ENCODE measurements around the gene ATXN1.

Gene ATXN1

GRCh38 chr6:16432075-16433032, 328.9 kb downstream of the ATXN1 start:
- no peaks in the 10 kb centered on the region for H3K27me3 ChIP-seq (ENCODE audit: control insufficient read depth, insufficient read depth, low read length)
- H3K79me2 ChIP-seq, result no peaks in the 10 kb centered on the region
- H3K27ac ChIP-seq, result no peak overlapping the region
- no peak overlapping the region for H3K9ac ChIP-seq
- H2AFZ ChIP-seq, result no peak overlapping the region
- H3K4me3 ChIP-seq (ENCODE audit: low read depth, low read length), result no peak overlapping the region
- TF ChIP-seq, protein P1, sequence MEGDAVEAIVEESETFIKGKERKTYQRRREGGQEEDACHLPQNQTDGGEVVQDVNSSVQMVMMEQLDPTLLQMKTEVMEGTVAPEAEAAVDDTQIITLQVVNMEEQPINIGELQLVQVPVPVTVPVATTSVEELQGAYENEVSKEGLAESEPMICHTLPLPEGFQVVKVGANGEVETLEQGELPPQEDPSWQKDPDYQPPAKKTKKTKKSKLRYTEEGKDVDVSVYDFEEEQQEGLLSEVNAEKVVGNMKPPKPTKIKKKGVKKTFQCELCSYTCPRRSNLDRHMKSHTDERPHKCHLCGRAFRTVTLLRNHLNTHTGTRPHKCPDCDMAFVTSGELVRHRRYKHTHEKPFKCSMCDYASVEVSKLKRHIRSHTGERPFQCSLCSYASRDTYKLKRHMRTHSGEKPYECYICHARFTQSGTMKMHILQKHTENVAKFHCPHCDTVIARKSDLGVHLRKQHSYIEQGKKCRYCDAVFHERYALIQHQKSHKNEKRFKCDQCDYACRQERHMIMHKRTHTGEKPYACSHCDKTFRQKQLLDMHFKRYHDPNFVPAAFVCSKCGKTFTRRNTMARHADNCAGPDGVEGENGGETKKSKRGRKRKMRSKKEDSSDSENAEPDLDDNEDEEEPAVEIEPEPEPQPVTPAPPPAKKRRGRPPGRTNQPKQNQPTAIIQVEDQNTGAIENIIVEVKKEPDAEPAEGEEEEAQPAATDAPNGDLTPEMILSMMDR (IDR thresholded peaks at IDR 0.05), result no peak
- H3K4me2 ChIP-seq (ENCODE audit: low read length), result no peak overlapping the region
- no peaks in the 10 kb centered on the region for H3K36me3 ChIP-seq (ENCODE audit: control insufficient read depth, insufficient read depth, low read length)
- H3K4me1 ChIP-seq, result no peaks in the 10 kb centered on the region
- H3K9me3 ChIP-seq (ENCODE audit: control insufficient read depth, low read length), result no peaks in the 10 kb centered on the region

DNA sequence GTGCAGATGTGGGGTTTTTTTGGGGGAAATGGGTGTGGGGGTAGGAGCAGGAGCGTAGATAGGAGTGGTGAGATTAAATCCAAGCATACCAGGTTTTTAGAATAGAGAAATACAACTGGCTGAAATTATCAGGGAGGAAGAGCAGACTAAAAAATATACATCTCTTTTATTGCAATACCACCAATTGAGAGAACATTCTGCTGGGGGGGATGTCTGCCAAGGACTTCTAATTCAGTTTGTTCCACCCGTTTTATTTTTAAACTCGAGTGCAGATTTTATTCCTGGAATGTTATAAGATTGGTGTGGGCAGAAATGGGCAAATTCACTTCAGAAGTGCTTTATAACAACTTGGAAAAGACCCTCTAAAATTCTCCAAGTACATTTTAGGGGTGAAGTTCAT, 330.2 kb downstream of the ATXN1 start:
- H3K4me1 ChIP-seq, result no peaks in the 10 kb centered on the region
- no peak overlapping the region for H2AFZ ChIP-seq
- TF ChIP-seq, protein P1 (IDR thresholded peaks at IDR 0.05), result no peak
- H3K79me2 ChIP-seq, result no peaks in the 10 kb centered on the region
- no peak overlapping the region for H3K9ac ChIP-seq
- H3K4me3 ChIP-seq (ENCODE audit: low read depth, low read length), result no peak overlapping the region
- no peaks in the 10 kb centered on the region for H3K36me3 ChIP-seq (ENCODE audit: control insufficient read depth, insufficient read depth, low read length)
- H3K9me3 ChIP-seq (ENCODE audit: control insufficient read depth, low read length), result no peaks in the 10 kb centered on the region
- H3K27me3 ChIP-seq (ENCODE audit: control insufficient read depth, insufficient read depth, low read length), result no peaks in the 10 kb centered on the region
- H3K27ac ChIP-seq, result no peak overlapping the region
- H3K4me2 ChIP-seq (ENCODE audit: low read length), result no peak overlapping the region

DNA sequence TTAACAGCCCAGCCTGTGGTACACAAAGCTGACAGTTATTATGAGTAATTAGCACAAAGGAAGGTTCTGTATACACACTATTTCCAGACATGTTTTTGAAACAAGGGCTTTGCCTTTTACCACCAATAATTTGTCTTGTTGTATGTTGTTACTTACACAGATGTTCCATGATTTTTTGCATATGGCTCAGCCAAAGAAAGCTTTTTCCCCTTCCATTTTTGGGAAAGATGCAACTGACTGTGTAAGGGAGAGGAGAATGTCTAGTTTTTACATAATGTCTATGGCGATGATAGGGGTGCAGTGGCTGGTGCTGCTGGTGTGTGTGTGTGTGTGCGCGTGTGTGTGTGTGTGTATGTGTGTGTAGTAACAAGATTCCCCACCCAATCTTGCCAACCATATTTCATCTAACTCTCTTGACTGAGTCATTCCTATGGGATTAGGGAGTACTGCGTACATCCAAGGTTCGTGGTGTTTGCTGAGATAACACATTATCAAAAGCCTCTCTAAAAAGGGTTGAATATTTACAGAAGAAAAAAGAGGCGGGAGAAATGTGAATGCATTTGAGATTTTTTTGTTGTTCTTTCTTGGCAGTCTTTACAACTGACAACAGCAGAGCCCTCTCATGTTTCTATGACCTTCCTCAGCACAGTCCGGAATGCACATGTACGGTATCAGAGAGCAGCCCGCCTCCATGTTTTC, 330.7 kb downstream of the ATXN1 start:
- no peak overlapping the region for H3K4me2 ChIP-seq (ENCODE audit: low read length)
- H3K36me3 ChIP-seq (ENCODE audit: control insufficient read depth, insufficient read depth, low read length), result no peaks in the 10 kb centered on the region
- H3K27me3 ChIP-seq (ENCODE audit: control insufficient read depth, insufficient read depth, low read length), result no peaks in the 10 kb centered on the region
- no peak overlapping the region for H3K27ac ChIP-seq
- no peaks in the 10 kb centered on the region for H3K4me1 ChIP-seq
- H3K9me3 ChIP-seq (ENCODE audit: control insufficient read depth, low read length), result no peaks in the 10 kb centered on the region
- TF ChIP-seq, protein P1 (IDR thresholded peaks at IDR 0.05), result no peak
- H3K79me2 ChIP-seq, result peaks cover 3% of the 10 kb centered on the region
- H3K4me3 ChIP-seq (ENCODE audit: low read depth, low read length), result no peak overlapping the region
- H2AFZ ChIP-seq, result no peak overlapping the region
- no peak overlapping the region for H3K9ac ChIP-seq

GRCh38 chr6:16429669-16430068, 331.6 kb downstream of the ATXN1 start:
- Histone ChIP-seq H3K79me2 (peaks cover 3% of the 10 kb centered on the region), H3K4me1 (no peaks in the 10 kb centered on the region), H3K9ac (no peak overlapping the region), H3K9me3 (ENCODE audit: control insufficient read depth, low read length) (no peaks in the 10 kb centered on the region), H3K4me2 (ENCODE audit: low read length) (no peak overlapping the region), H3K4me3 (ENCODE audit: low read depth, low read length) (no peak overlapping the region), H3K36me3 (ENCODE audit: control insufficient read depth, insufficient read depth, low read length) (no peaks in the 10 kb centered on the region), H2AFZ (no peak overlapping the region), H3K27ac (no peak overlapping the region), H3K27me3 (ENCODE audit: control insufficient read depth, insufficient read depth, low read length) (no peaks in the 10 kb centered on the region)
- TF ChIP-seq, protein P1 (IDR thresholded peaks at IDR 0.05), result no peak
